Astrocyte (in vitro differentiated cells and primary cell): ENCODE measurements around the gene USH1C.

Source experiments
- CTCF ChIP-seq: IDR thresholded peaks from 2 replicates; pipeline ENCODE4 v1.5.1; 2011; ENCODE audit warnings: low read depth, mild to moderate bottlenecking, inconsistent platforms, low read length, moderate library complexity; ENCODE audit not compliant: insufficient read depth
- EZH2 ChIP-seq: IDR thresholded peaks from 2 replicates; pipeline ENCODE4 v1.6.1; 2012; ENCODE audit warnings: mild to moderate bottlenecking, low read length, inconsistent platforms; ENCODE audit not compliant: insufficient read depth

GRCh38 chr11:17526931-17527627 is 17.1 kb downstream of the USH1C start:
- TF ChIP-seq CTCF (no peak), EZH2 (no peak)
